Measurements from ENCODE around the gene AFTPH.

The AFTPH gene

GRCh38 chr2:64481665-64482064, 42.5 kb upstream of the AFTPH start:
- no peak for DNase-seq (ENCODE audit: extremely low read depth, low read depth)
- no peak overlapping the region for H3K4me3 ChIP-seq (replicated peaks; ENCODE audit: low read depth, low read length)
- TF ChIP-seq CTCF (IDR thresholded peaks at IDR 0.05; ENCODE audit: low read depth, low read length, missing control alignments) = no peak

GRCh38 chr2:64482243-64482642, 41.9 kb upstream of the AFTPH start:
- no peak for DNase-seq (ENCODE audit: extremely low read depth, low read depth)
- no peak for TF ChIP-seq CTCF (IDR thresholded peaks at IDR 0.05; ENCODE audit: low read depth, low read length, missing control alignments)
- H3K4me3 ChIP-seq (replicated peaks; ENCODE audit: low read depth, low read length) = no peak overlapping the region

GRCh38 chr2:64482765-64483504, 41.2 kb upstream of the AFTPH start:
- no peak overlapping the region for H3K4me3 ChIP-seq (replicated peaks; ENCODE audit: low read depth, low read length)
- no peak for DNase-seq (ENCODE audit: extremely low read depth, low read depth)
- TF ChIP-seq CTCF (IDR thresholded peaks at IDR 0.05; ENCODE audit: low read depth, low read length, missing control alignments) = no peak

GRCh38 chr2:64485331-64485730, 38.8 kb upstream of the AFTPH start:
- H3K4me3 ChIP-seq (replicated peaks; ENCODE audit: low read depth, low read length) = no peak overlapping the region
- no peak for DNase-seq (ENCODE audit: extremely low read depth, low read depth)
- no peak for TF ChIP-seq CTCF (IDR thresholded peaks at IDR 0.05; ENCODE audit: low read depth, low read length, missing control alignments)

- TF ChIP-seq CTCF (IDR thresholded peaks at IDR 0.05; ENCODE audit: low read depth, low read length, missing control alignments) = no peak
- DNase-seq (ENCODE audit: extremely low read depth, low read depth) = no peak
- H3K4me3 ChIP-seq (replicated peaks; ENCODE audit: low read depth, low read length) = no peak overlapping the region
These were observed 38.2 kb upstream of the AFTPH start for GRCh38 chr2:64485961-64486360.

- H3K4me3 ChIP-seq (replicated peaks; ENCODE audit: low read depth, low read length) = no peak overlapping the region
- DNase-seq (ENCODE audit: extremely low read depth, low read depth) = no peak
- TF ChIP-seq CTCF (IDR thresholded peaks at IDR 0.05; ENCODE audit: low read depth, low read length, missing control alignments) = no peak
These were observed 36.7 kb upstream of the AFTPH start for GRCh38 chr2:64487256-64488049.
